GM12875 (cell line): ENCODE data around the gene WNT7A.

ENCODE experiments used
- H3K4me3 ChIP-seq: one replicate; pipeline ENCODE4 v1.5.1; 2011; ENCODE audit warnings: low read depth, low read length, control low read depth
- TF ChIP-seq, protein P1 (sequence below): IDR thresholded peaks from 2 replicates; pipeline ENCODE4 v1.5.1; 2011; ENCODE audit warnings: low read depth, mild to moderate bottlenecking, control low read depth, inconsistent platforms, low read length, moderate library complexity, borderline replicate concordance; ENCODE audit not compliant: insufficient read depth

The WNT7A gene

DNA sequence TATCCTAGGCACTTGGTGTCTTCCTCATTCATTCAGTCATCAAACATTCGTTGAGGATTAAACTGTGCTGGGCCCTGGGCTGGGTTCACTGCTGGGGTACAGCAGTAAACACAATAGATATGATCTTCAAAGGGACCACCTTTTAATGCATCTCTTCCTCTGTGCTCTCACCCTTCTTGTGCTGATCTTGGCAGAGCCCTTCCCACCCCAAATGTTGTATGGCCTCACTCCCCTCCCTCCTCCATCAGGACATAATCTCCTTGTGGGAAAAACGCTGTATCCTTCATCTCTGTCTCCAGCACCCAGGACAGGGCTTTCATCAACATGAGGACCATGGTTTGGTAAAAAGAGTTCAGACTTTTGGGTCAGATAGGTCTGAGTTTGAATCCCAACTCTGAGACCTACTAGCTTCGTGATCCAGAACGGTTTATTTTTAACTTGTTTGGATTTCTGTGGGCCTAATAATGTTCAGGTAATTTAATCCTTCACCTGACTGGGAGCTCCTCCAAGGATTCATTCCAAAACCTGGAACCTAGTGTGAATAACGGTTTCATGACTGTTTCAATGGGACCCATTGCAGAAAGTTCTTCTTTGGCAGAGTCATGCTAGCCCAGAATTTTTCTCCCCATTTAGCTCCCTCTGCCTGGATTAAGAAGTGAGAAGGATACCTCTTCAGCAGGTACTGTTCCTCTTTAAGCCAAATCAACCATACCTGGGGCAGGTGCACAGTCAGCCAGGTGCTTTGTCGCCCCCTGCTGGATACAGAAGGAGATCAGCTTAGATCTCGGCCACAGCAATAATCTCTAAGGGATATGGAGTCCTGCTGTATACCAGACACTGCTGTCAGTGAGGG lies 5.2 kb upstream of the WNT7A start:
- TF ChIP-seq, protein P1, sequence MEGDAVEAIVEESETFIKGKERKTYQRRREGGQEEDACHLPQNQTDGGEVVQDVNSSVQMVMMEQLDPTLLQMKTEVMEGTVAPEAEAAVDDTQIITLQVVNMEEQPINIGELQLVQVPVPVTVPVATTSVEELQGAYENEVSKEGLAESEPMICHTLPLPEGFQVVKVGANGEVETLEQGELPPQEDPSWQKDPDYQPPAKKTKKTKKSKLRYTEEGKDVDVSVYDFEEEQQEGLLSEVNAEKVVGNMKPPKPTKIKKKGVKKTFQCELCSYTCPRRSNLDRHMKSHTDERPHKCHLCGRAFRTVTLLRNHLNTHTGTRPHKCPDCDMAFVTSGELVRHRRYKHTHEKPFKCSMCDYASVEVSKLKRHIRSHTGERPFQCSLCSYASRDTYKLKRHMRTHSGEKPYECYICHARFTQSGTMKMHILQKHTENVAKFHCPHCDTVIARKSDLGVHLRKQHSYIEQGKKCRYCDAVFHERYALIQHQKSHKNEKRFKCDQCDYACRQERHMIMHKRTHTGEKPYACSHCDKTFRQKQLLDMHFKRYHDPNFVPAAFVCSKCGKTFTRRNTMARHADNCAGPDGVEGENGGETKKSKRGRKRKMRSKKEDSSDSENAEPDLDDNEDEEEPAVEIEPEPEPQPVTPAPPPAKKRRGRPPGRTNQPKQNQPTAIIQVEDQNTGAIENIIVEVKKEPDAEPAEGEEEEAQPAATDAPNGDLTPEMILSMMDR, result peak; percentile 80
- H3K4me3 ChIP-seq, result no peak overlapping the region

DNA sequence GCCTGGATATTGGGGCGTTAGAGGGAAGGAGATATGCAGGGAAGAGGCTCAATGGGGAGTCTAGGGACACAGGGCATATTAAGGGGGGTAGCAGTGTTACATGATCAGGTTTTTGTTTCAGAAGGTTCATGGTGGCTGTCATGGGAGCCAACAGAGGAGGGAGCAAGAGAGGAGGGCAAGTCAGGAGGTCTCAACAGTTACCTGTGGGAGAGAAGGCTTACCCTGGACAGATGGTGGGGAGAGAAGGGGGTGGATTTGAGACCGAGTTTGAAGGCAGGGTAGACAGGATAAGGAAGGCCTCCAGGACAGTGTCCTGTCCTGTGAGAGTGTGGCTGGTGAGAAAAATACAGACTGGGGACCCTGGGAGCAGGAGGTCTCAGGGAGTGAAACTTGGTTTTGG lies 3.8 kb upstream of the WNT7A start:
- TF ChIP-seq, protein P1, result no peak
- H3K4me3 ChIP-seq, result no peak overlapping the region

DNA sequence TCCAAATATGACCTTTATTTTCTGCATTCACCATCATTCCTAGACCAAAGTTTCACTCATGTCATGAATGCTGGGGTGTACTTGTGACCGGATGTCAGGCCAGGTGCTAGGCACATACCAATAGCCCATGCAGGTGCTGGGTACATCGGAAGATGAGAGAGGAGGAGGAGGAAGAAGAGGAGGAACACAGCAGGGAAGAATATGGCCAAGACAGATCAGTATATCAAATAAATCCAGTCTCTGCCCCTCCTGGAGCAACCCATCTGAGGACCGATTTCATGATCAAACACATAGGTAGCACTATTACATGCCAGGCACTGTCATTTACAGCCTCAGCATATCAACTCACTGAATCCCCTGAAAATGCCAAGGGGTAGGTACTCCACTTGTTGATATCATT lies 3.0 kb upstream of the WNT7A start:
- no peak overlapping the region for H3K4me3 ChIP-seq
- TF ChIP-seq, protein P1, result no peak

DNA sequence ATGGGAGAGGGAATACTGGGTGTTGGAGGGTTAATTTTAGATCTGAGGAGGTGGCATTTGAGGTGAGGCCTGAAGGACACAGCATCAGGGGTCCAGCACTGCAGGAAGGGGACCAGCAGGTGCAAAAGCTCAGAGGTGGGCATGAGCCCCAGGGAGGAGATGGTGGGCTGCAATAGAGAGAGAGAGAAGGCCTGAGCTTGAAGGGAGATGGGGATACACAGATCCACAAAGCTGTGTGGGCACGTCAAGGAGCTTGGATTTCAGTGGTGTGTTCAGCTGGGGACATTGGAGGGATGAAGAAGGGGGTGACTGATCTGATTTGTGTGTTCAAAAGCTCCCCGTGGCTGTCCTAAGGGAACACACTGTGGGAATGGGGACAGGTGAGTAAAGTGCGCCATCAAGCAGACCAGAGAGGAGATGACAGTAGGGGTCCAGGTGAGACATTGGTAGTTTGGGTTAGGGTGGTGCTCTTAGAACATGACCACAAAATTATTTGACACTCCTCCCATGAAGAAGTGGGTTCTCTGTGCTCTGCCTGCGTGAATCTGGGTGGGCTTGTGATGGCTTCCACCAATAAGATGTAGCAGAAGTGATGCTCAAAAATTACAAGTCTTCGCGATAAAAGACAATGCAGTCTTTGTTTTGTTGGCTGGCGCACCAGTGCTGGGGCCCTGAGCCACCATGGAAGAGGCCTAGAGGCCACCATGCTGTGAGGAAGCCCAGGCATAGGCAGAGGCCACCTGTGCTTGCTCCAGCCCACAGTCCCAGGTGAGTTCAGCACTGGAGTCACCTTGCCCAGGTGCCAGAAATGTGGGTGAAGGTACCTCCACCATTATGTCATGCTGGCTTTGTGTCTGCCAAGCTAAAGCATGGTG lies 1.9 kb upstream of the WNT7A start:
- TF ChIP-seq, protein P1, result no peak
- H3K4me3 ChIP-seq, result no peak overlapping the region

DNA sequence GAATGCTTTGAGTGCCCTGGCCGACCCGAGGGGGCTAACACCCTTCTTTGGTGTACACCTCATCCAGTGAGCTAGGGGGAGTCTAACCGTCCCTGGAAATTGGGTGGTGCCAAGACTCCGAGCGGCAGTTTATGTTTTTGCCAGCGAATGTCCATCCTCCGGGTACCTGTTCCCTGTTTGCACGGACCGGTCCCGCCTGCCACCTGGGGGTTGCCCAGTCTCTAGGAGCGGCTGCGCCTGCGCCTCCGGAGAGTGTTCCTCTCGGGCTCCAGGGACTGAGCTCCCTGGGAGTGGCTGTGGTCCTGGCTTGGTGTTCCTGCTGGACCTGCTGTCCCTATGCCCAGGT lies 913 bp upstream of the WNT7A start:
- H3K4me3 ChIP-seq, result no peak overlapping the region
- TF ChIP-seq, protein P1, result no peak

DNA sequence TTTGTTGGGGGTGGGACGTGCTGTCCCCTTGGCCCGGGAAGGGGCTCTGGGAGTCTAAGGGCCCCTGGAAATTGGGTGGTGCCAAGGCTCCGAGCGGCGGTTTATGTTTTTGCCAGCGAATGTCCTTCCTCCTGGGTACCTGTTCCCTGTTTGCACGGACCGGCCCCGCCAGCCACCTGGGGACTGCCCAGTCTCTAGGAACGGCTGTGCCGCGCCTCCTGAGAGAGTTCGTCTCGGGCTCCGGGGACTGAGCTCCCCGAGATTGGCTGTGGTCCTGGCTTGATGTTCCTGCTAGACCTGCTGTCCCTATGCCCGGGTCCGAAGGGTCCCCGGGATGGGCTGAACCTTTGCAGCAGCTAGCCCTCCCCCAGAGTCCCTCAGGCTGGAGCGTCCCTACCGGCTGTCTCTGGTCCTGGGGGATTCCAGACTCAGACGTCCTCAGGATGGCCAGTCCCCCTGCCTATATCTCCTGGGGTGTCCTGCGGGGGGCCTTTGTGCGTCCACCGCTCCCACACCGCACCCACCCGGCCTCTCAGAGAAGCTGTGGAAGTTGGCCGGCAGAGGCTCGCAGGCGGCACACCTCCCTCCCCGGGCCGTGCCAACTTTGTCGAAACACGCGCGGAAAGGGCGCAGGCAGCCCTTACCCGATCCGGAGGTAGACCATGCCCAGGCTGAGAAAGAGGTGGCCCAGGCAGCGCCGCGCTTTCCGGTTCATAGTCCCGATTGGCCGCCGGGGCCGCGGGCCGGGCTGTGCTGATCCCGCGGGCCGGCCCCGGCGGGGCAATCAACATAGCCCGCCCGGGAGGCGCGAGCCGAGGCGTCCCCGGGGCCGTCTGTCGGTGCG lies 547 bp downstream of the WNT7A start:
- TF ChIP-seq, protein P1, result no peak
- no peak overlapping the region for H3K4me3 ChIP-seq
